GM12875 (cell line): Measurements from ENCODE around the gene TBC1D3B.
"Not testable (repeated sequence)": the region's sequence is repeated elsewhere in the genome, so short reads cannot be mapped to it uniquely, and the experiment has no call there.

Source experiments
- H3K4me3 ChIP-seq: one replicate; pipeline ENCODE4 v1.5.1; 2011; ENCODE audit warnings: low read depth, low read length, control low read depth
- TF ChIP-seq, protein P1 (sequence below): IDR thresholded peaks from 2 replicates; pipeline ENCODE4 v1.5.1; 2011; ENCODE audit warnings: low read depth, mild to moderate bottlenecking, control low read depth, inconsistent platforms, low read length, moderate library complexity, borderline replicate concordance; ENCODE audit not compliant: insufficient read depth

TBC1D3B gene

GRCh38 chr17:36176536-36176935, at the start of gene TBC1D3B:
Gene TBC1D3B (minus strand): TSS chr17:36176636. CDS start chr17:36175050, 1,586 bp downstream.
- not testable (repeated sequence) for H3K4me3 ChIP-seq

DNA sequence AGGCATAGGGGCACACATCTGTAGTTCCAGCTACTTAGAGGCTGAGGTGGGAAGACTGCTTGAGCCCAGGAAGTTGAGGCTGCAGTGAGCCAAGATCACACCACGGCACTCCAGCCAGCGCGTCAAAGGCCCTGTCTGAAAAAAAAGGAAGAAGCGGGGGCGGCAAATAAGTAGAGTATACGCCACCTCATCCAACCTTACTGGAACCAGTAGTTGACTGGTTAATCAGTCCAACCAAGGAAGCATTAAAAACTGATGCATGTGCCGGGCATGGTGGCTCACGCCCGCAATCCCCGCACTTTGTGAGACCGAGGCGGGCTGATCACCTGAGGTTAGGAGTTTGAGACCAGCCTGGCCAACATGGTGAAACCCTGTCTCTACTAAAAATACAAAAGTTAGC, 46.5 kb upstream of the TBC1D3B start:
- not testable (repeated sequence) for H3K4me3 ChIP-seq

DNA sequence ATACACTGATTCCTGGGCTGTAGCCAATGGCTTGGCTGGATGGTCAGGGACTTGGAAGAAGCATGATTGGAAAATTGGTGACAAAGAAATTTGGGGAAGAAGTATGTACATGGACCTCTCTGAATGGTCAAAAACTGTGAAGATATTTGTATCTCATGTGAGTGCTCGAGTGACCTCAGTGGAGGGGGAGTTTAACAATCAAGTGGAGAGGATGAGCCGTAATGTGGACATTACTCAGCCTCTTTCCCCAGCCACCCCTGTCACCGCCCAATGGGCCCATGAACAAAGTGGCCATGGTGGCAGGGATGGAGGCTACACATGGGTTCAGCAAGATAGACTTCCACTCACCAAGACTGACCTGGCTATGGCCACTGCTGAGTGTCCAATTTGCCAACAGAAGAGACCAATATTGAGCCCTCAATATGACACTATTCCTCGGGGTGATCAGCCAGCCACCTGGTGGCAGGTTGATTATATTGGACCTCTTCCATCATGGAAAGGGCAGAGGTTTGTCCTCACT, 45.2 kb upstream of the TBC1D3B start:
- not testable (repeated sequence) for H3K4me3 ChIP-seq

DNA sequence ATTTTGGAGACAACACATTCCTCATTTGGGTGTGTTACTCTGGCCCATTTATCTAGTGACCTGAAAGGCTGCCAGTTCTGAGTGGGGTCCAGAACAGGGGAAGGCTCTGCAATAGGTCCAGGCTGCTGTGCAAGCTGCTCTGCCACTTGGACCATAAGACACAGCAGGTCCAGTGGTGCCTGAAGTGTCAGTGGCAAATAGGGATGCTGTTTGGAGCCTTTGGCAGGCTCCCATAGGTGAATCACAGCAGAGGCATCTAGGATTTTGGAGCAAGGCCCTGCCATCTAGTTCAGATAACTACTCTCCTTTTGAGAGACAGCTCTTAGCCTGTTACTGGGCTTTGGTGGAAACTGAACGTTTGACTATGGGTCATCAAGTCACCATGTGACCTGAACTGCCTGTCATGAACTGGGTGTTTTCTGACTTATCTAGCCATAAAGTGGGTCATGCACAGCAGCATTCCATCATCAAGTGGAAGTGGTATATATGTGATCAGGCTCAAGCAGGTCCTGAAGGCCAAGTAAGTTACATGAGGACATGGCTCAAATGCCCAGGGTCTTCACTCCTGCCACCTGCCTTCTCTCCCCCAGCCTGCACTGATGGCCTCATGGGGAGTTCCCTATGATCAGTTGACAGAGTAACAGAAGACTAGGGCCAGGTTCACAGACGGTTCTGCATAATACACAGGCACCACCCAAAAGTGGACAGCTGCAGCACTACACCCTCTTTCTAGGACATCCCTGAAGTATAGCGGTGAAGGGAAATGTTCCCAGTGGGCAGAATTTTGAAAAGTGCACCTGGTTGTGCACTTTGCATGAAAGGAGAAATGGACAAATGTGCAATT, 44.5 kb upstream of the TBC1D3B start:
- H3K4me3 ChIP-seq = not testable (repeated sequence)

- not testable (repeated sequence) for H3K4me3 ChIP-seq
Measured at GRCh38 chr17:36219556-36219955, 43.1 kb upstream of the TBC1D3B start.

DNA sequence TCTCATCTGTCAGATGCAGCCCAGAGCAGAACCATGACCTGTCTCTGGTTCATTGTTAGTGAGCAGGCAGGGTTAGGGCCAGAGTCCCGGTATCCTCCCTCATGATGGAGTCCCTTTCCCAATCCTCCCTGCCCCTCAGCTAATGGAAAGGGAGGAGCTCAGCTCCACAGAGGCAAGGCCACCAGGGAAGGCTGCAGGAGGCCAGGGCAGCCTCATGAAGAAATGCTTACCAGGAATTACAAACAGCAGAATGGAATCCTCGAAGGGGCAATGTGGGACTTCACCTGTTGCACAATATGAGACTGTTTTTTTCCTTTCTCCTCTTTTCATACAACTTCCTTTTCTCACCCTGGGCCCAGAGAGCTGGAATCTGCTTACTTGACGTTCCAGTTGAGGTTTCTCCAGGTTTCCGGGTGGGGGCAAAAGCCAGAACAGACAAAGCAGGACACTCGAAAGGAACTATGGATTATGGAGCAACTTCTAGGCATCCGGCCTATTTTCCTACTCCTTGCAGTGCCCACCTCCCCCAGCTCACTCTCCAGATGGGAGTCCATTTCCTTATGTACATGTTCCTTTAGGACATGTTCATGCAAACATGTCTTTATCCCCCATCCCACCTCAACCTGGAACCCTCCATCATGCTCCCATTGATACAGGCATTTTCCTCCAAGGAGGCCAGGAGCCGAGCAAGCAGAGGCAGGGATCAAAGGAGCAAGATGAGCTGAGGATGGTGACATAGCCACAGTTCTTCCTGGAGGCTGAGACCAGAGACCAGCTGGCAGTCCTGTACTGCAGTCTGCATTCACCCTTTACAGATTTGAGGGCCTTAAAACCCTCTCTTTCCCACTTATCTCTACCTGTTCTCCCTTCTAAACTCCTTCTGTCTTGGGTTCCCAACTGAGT, 39.2 kb upstream of the TBC1D3B start:
- H3K4me3 ChIP-seq = not testable (repeated sequence)

DNA sequence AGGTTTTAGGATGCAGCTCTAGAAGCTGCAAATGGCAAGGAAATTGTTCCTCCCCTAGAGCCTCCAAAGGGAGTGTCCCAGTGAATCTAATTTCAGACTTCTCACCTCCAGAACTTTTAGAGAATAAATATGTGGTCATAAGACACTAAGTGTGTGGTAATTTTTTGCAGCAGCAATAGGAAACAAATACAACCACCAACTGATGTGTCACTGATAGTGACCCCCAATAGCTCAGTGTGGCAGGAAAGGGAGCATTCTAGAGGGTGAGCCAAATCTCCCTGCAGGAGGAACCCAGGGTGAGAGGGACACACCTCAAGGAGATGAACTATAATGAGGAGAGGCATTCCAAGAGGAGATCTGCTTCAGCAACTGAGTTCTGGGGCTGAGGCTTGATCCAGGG, 38.5 kb upstream of the TBC1D3B start:
- H3K4me3 ChIP-seq = no peak overlapping the region
- TF ChIP-seq, protein P1, sequence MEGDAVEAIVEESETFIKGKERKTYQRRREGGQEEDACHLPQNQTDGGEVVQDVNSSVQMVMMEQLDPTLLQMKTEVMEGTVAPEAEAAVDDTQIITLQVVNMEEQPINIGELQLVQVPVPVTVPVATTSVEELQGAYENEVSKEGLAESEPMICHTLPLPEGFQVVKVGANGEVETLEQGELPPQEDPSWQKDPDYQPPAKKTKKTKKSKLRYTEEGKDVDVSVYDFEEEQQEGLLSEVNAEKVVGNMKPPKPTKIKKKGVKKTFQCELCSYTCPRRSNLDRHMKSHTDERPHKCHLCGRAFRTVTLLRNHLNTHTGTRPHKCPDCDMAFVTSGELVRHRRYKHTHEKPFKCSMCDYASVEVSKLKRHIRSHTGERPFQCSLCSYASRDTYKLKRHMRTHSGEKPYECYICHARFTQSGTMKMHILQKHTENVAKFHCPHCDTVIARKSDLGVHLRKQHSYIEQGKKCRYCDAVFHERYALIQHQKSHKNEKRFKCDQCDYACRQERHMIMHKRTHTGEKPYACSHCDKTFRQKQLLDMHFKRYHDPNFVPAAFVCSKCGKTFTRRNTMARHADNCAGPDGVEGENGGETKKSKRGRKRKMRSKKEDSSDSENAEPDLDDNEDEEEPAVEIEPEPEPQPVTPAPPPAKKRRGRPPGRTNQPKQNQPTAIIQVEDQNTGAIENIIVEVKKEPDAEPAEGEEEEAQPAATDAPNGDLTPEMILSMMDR = no peak

GRCh38 chr17:36213695-36214094, 37.3 kb upstream of the TBC1D3B start:
- no peak overlapping the region for H3K4me3 ChIP-seq
- TF ChIP-seq, protein P1 = no peak

DNA sequence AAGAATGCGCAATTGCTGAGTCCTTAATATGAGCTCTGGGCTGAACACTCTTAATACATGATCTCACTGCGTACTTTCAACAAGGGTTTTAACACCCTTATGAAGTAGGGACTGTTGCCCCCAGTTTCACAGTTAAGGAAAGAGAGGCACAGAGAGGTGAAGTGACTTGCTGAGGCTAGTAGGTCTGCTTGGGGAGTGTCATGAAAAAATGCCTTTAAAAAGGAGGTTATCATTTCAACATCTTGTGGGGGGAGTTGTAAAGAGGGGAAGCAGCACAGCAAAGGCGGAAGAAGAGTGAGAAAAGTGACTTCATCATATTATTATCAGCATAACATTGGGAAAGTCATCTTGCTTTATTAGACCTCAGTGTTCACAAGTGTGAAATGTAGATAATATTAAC, 36.5 kb upstream of the TBC1D3B start:
- H3K4me3 ChIP-seq = no peak overlapping the region
- TF ChIP-seq, protein P1 = no peak

DNA sequence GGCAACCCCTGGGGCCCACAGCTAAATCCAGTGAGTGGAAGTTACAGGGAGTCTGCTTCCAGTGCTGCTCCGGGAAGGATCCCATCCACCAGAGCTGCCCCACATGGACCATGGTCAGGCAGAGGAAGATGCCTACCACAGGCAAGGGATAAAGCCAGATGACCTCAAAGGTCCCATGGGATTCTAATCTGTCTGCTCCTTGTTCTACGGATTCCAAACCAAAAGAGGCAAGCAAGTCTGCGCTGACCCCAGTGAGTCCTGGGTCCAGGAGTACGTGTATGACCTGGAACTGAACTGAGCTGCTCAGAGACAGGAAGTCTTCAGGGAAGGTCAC, 35.8 kb upstream of the TBC1D3B start:
- TF ChIP-seq, protein P1 = no peak
- no peak overlapping the region for H3K4me3 ChIP-seq

DNA sequence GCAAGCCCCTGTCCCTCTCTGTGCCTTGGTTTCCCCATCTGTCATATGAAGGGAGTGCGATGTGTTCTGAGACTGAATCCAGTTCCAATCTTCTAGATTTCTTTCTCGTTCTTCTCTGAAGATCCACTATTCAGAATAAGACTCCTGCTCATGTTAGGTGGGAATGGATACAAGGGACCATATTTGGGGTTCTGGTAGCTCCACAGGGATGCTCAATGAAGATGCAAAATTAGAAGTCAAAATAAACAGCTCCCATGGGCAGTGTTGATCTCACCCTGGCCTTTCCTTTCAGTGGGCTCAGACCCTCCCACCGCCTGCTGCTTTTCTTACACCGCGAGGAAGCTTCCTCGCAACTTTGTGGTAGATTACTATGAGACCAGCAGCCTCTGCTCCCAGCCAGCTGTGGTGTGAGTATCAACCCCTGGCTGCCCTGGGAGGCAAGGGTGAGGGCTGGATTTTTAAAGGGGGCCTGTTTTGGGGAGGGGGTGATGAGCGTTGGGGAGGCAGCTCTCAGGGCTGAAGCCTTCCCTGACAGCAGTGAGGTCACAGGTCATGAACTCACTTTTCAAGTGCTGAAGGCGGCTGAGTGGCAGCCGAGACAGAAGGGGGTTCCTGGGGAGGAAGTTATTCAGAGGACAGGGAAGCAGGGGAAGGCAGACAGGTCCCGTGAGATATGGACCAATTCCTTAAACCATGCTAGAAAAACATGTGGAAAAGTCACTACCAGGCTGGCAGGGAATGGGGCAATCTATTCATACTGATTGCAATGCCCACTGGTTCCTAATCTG, 35.2 kb upstream of the TBC1D3B start:
- H3K4me3 ChIP-seq = not testable (repeated sequence)

- H3K4me3 ChIP-seq = not testable (repeated sequence)
Measured at GRCh38 chr17:36210439-36211211, 34.2 kb upstream of the TBC1D3B start, which contains the start of gene CCL4L2. Gene CCL4L2 (plus strand): TSS chr17:36211063.
